PC-9 (cell line): ENCODE data around the gene ANKRD44.

Experiments used
- CTCF ChIP-seq: fragments of 200-600 bp; sonication (generic); conservative IDR thresholded peaks from 2 replicates; pipeline ENCODE4 v1.6.1; 2017; ENCODE audit warnings: mixed run types, antibody characterized with exemption, mild to moderate bottlenecking, moderate library complexity
- EZH2 ChIP-seq: fragments of 200-600 bp; sonication (generic); IDR thresholded peaks from 2 replicates; pipeline ENCODE4 v1.8.0; 2017; ENCODE audit warnings: antibody characterized with exemption, low read depth

- TF ChIP-seq CTCF = no peak
- no peak for TF ChIP-seq EZH2
These were observed 251.1 kb downstream of the ANKRD44 start for GRCh38 chr2:197059477-197059876.
